HL-60 (cell line): ENCODE results near the gene RALGAPB.
A peak's percentile ranks its signal among the peaks of the same experiment; 100 is the strongest.

Source experiments
- DNase-seq, 2 experiments: peaks; one replicate each; pipeline ENCODE4 v3.0.0-alpha.2; 2010 to 2020; ENCODE audit warnings: low read depth in 1 of 2, low spot score in 1 of 2
- H3K27ac ChIP-seq: fragments of 250-450 bp; sonication (Bioruptor Pico); replicated peaks from 2 replicates; pipeline ENCODE4 v1.5.1; 2020; ENCODE audit warnings: mild to moderate bottlenecking, moderate library complexity
- H3K27me3 ChIP-seq: fragments of 250-450 bp; sonication (Bioruptor Pico); 2 replicates; pipeline ENCODE4 v1.5.1; 2021; ENCODE audit warnings: mild to moderate bottlenecking, moderate library complexity; ENCODE audit not compliant: insufficient read depth, poor library complexity, severe bottlenecking
- H3K4me3 ChIP-seq: replicated peaks from 2 replicates; pipeline ENCODE4 v1.5.1; 2011; ENCODE audit warnings: mild to moderate bottlenecking, control low read depth, low read length; ENCODE audit not compliant: insufficient read depth
- CTCF ChIP-seq: IDR thresholded peaks from one replicate; pipeline ENCODE4 v1.5.1; 2011; ENCODE audit warnings: low read length, control low read depth, inconsistent platforms; ENCODE audit not compliant: insufficient read depth
- GABPA ChIP-seq: IDR thresholded peaks from 2 replicates; pipeline ENCODE4 v1.6.1; 2012; ENCODE audit warnings: low read depth
- POLR2AphosphoS5 ChIP-seq: IDR thresholded peaks from 2 replicates; pipeline ENCODE4 v1.6.1; 2012; ENCODE audit warnings: low read depth
- REST ChIP-seq: IDR thresholded peaks from 2 replicates; pipeline ENCODE4 v1.6.1; 2012; ENCODE audit warnings: low read depth; ENCODE audit not compliant: insufficient replicate concordance
- SPI1 ChIP-seq: IDR thresholded peaks from 2 replicates; pipeline ENCODE4 v1.6.1; 2012; ENCODE audit warnings: low read depth, mild to moderate bottlenecking, borderline replicate concordance

RALGAPB gene

GRCh38 chr20:38471987-38472512 lies 593 bp upstream of the RALGAPB start:
- Histone ChIP-seq H3K27ac (peak overlapping the region; percentile 56), H3K4me3 (peak overlapping the region; percentile 77), H3K27me3 (no peaks in the 10 kb centered on the region)
- TF ChIP-seq GABPA: no peak
- TF ChIP-seq CTCF: no peak
- TF ChIP-seq POLR2AphosphoS5: no peak
- no peak for DNase-seq

- H3K4me3 ChIP-seq: peak overlapping the region; percentile 77
- peak; percentile 17 to 28 for DNase-seq
- TF ChIP-seq REST (no peak), SPI1 (no peak), GABPA (no peak), CTCF (no peak), POLR2AphosphoS5 (no peak)
- no peak overlapping the region; the same call in 1 of the 2 replicates for H3K27ac ChIP-seq
- H3K27me3 ChIP-seq: no peaks in the 10 kb centered on the region
These were observed 738 bp downstream of the RALGAPB start for GRCh38 chr20:38473367-38473795.

- no peak for TF ChIP-seq GABPA
- no peak for TF ChIP-seq CTCF
- no peak for TF ChIP-seq POLR2AphosphoS5
- no peak for TF ChIP-seq REST
- no peak overlapping the region for H3K4me3 ChIP-seq
- H3K27ac ChIP-seq: no peak overlapping the region
- H3K27me3 ChIP-seq: no peaks in the 10 kb centered on the region
- DNase-seq: no peak
These were observed 5.1 kb downstream of the RALGAPB start for GRCh38 chr20:38477747-38478146.

- TF ChIP-seq POLR2AphosphoS5 (no peak), REST (no peak), GABPA (no peak), SPI1 (no peak), CTCF (no peak)
- Histone ChIP-seq H3K27ac (no peak overlapping the region), H3K27me3 (no peaks in the 10 kb centered on the region)
These were observed 7.0 kb downstream of the RALGAPB start for GRCh38 chr20:38479596-38479995.

More at GRCh38 chr20:38479596-38479995, 7.0 kb downstream of the RALGAPB start:
- DNase-seq: no peak
- H3K4me3 ChIP-seq: no peak overlapping the region
